KMS-11 (cell line): Measurements from ENCODE around the gene CFAP298.
"Not testable (repeated sequence)": the region's sequence is repeated elsewhere in the genome, so short reads cannot be mapped to it uniquely, and the experiment has no call there.

Experiments
- H2AFZ ChIP-seq: fragments of 200-600 bp; sonication (generic); 2 replicates; pipeline ENCODE4 v1.6.1; 2016; ENCODE audit warnings: antibody characterized with exemption, mixed run types, low read depth
- H3K27ac ChIP-seq: fragments of 200-600 bp; sonication (generic); 2 replicates; pipeline ENCODE4 v1.6.1; 2016; ENCODE audit warnings: mild to moderate bottlenecking, mixed run types
- H3K27me3 ChIP-seq: fragments of 200-600 bp; sonication (generic); 2 replicates; pipeline ENCODE4 v1.6.1; 2017; ENCODE audit warnings: mild to moderate bottlenecking, low read depth, mixed run types, moderate library complexity; ENCODE audit not compliant: insufficient read depth
- H3K36me3 ChIP-seq: fragments of 200-600 bp; sonication (generic); 2 replicates; pipeline ENCODE4 v1.6.1; 2017; ENCODE audit warnings: mild to moderate bottlenecking, mixed run types; ENCODE audit not compliant: insufficient read depth
- H3K4me1 ChIP-seq: fragments of 200-600 bp; sonication (generic); 2 replicates; pipeline ENCODE4 v1.6.1; 2016; ENCODE audit warnings: mild to moderate bottlenecking, low read depth, mixed run types; ENCODE audit not compliant: poor library complexity, severe bottlenecking
- H3K4me2 ChIP-seq: fragments of 200-600 bp; sonication (generic); 2 replicates; pipeline ENCODE4 v1.7.0; 2016; ENCODE audit warnings: mild to moderate bottlenecking, mixed run types
- H3K4me3 ChIP-seq: fragments of 200-600 bp; sonication (generic); IDR thresholded peaks from 2 replicates; pipeline ENCODE4 v1.6.1; 2017; ENCODE audit warnings: low read depth, low read length, mixed read lengths; ENCODE audit not compliant: insufficient read depth
- H3K79me2 ChIP-seq: fragments of 200-600 bp; sonication (generic); 2 replicates; pipeline ENCODE4 v1.6.1; 2016; ENCODE audit warnings: low read depth, mixed run types; ENCODE audit not compliant: insufficient read depth
- H3K9ac ChIP-seq: fragments of 200-600 bp; sonication (generic); 2 replicates; pipeline ENCODE4 v1.6.1; 2016; ENCODE audit warnings: mild to moderate bottlenecking, mixed run types
- H4K20me1 ChIP-seq: fragments of 200-600 bp; sonication (generic); 2 replicates; pipeline ENCODE4 v1.6.1; 2016; ENCODE audit warnings: mild to moderate bottlenecking, mixed run types; ENCODE audit not compliant: insufficient read depth
- TF ChIP-seq, protein P1 (sequence below): fragments of 200-600 bp; sonication (generic); conservative IDR thresholded peaks from 2 replicates; pipeline ENCODE4 v1.6.1; 2017; ENCODE audit warnings: low read depth, mild to moderate bottlenecking, antibody characterized with exemption, low read length, moderate library complexity, mixed read lengths

The CFAP298 gene

DNA sequence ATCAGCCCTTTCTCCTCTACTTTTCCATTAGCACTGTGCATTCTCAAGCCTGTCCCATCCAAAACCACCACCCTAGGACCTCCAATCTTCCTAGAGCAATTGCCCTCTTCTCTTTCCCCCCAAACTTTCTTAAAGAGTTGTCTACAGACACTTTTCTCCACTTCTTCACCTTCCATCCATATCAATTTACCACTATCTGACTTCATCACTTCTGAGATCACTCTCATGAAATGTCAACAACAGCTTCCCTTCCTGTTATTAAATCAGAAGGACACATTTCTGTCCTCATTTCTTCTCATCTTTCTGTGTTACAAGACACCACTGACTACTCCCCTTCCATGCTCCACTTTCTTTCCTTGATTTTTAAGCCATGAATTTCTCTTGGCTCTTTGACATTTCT lies 36.0 kb upstream of the CFAP298 start:
- Histone ChIP-seq H3K4me3 (no peak overlapping the region), H3K9ac (no peak overlapping the region), H3K4me2 (no peak overlapping the region), H3K79me2 (no peaks in the 10 kb centered on the region), H3K36me3 (no peaks in the 10 kb centered on the region; the same call in 1 of the 2 replicates), H2AFZ (no peak overlapping the region), H4K20me1 (no peaks in the 10 kb centered on the region), H3K4me1 (peaks cover 28% of the 10 kb centered on the region), H3K27ac (no peak overlapping the region), H3K27me3 (no peaks in the 10 kb centered on the region)
- TF ChIP-seq, protein P1, sequence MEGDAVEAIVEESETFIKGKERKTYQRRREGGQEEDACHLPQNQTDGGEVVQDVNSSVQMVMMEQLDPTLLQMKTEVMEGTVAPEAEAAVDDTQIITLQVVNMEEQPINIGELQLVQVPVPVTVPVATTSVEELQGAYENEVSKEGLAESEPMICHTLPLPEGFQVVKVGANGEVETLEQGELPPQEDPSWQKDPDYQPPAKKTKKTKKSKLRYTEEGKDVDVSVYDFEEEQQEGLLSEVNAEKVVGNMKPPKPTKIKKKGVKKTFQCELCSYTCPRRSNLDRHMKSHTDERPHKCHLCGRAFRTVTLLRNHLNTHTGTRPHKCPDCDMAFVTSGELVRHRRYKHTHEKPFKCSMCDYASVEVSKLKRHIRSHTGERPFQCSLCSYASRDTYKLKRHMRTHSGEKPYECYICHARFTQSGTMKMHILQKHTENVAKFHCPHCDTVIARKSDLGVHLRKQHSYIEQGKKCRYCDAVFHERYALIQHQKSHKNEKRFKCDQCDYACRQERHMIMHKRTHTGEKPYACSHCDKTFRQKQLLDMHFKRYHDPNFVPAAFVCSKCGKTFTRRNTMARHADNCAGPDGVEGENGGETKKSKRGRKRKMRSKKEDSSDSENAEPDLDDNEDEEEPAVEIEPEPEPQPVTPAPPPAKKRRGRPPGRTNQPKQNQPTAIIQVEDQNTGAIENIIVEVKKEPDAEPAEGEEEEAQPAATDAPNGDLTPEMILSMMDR, result no peak

DNA sequence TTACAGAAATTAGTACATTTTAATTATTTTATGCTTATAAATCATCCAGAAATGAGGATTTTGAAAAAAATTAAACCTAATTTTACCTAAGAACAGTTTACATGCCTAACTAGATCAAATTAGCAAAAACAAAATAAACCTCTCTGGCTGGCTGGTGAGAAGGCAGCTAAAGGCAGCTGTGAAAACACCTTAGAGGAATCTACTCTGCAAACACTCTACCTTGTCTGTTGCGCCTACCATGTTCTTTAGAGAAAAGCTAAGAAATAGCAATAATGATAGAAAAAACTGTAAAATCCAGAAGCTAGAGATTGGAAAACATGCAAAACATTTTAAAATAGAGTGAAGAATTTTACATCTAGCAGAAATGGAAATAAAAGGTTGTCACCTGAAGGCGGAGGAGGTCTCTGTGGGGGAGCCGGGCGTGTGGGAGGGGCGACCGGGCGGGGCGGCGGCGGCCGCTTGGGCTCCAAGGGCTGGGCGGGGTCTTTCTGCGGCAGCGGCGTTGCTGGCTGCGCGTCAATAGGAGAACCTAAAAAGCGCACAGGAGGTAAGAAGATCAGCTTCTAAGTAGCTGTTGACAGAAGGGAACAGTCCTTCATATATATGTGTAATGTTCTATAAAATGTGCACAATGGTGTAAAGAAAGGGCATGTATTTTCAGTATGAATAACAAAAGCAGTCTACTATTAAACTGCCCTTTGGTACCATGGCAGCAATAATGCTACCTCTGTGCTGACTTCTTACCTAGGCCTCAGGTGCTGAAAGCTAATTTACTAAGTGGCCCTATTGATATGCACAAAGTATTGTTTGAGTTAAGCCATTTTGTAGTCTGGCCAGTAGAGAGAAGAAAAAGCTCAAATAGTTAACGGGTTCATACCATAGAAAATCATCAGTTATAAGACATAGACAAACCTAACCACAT lies 33.3 kb upstream of the CFAP298 start:
- Histone ChIP-seq H2AFZ (no peak overlapping the region), H3K4me3 (no peak overlapping the region), H3K79me2 (no peaks in the 10 kb centered on the region), H3K36me3 (no peaks in the 10 kb centered on the region; the same call in 1 of the 2 replicates), H4K20me1 (no peaks in the 10 kb centered on the region), H3K27me3 (no peaks in the 10 kb centered on the region), H3K4me2 (no peak overlapping the region), H3K27ac (no peak overlapping the region), H3K9ac (no peak overlapping the region), H3K4me1 (peaks cover 18% of the 10 kb centered on the region)
- TF ChIP-seq, protein P1, result no peak

DNA sequence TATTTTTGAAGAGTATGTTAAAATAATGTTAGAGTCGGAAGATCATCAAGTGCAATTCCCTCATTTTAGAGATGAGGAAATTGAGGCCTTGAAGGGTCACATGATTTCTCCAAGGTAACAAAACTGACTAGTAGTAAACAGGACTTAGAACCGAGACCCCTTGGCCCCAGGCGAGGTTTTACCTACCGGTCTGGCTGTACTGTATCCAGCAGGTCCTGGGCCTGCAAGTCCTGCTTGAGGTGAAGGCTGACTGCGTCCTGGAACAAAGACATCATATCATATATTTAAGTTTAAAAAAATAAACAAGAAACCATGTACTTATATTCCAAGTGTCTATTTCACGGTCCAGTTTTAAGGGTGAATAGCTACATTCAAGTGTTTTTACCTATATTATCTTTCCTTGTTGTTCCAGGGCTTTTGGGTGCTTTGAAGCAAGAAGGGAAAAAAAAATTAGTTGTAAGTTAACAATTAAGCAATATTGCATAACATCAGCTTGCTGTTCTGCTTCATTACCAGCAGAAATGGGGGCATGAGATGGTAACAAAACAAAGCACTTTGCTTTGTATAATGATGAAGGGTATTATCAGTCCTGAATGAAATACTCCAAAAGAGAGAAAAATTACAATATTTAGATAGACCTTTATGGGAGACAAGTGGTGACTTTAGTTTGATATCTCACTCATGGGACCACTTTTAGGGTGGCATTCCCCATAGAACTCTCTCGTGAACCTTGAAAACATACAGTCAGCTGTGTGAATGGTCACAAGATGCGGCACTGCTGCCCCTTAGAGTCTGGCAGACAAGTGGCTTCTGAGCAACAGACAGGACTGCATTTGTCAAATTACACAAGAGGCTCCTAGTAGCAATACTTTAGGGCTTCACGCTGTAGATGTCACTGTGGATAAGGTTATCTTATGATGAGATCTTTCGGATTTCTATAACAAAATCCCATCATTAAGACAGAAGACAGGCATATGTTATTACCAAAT lies 29.8 kb upstream of the CFAP298 start:
- no peak overlapping the region for H3K4me3 ChIP-seq

DNA sequence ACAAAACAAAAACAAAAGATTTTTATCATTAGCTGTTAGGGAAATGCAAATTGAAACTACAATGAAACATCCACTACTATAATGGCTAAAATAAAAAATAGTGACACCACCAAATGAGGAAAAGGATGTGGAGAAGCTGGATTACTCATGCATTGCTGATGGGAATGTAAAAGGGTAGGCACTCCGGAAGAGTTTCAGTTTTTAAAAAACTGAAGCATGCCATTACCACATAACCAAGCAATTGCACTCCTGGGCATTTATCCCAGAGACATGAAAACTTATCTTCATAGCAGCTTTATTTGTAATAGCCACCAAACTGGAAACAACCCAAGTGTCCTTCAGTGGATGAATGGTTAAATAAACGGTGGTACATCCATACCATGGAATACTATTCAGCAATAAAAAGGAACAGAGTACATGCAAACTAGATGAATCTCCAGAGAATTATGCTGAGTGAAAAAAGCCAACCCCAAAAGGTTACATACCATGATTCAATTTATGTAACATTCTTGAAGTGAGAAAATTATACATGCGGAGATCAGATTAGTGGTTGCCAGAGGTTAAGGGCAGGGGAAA lies 14.5 kb upstream of the CFAP298 start:
- Histone ChIP-seq H2AFZ (no peak overlapping the region), H3K4me1 (peaks cover 43% of the 10 kb centered on the region), H3K9ac (no peak overlapping the region), H3K27ac (no peak overlapping the region), H3K27me3 (no peaks in the 10 kb centered on the region), H3K4me2 (no peak overlapping the region), H3K79me2 (no peaks in the 10 kb centered on the region), H3K4me3 (no peak overlapping the region), H3K36me3 (no peaks in the 10 kb centered on the region), H4K20me1 (no peaks in the 10 kb centered on the region)
- TF ChIP-seq, protein P1, result no peak

More for the DNA sequence above, 29.8 kb upstream of the CFAP298 start:
- H2AFZ ChIP-seq, result no peak overlapping the region
- no peak overlapping the region for H3K9ac ChIP-seq
- TF ChIP-seq, protein P1, result no peak
- H3K27me3 ChIP-seq, result no peaks in the 10 kb centered on the region
- no peaks in the 10 kb centered on the region for H4K20me1 ChIP-seq
- H3K27ac ChIP-seq, result no peak overlapping the region
- H3K4me1 ChIP-seq, result peaks cover 9% of the 10 kb centered on the region
- H3K4me2 ChIP-seq, result no peak overlapping the region
- H3K36me3 ChIP-seq, result no peaks in the 10 kb centered on the region; the same call in 1 of the 2 replicates
- H3K79me2 ChIP-seq, result no peaks in the 10 kb centered on the region

DNA sequence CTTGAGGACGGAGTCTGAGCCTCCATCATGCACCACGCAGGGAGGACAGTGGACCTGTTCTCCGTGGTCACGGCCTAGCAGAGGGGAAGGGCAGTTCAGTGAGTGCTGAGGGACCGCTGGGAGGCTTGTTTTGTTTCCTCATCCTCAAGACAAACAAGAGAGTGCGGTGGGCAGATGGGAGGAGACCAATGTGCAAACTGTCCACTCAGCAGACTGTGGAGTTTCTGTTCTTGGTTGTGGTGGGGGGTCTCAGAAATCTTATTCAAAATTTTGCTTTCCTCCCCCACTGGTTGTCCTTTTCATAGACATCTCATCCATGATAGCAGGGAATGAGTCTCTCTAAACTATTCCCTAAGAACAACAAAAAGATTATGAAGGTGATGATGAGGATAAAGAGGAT lies 6.0 kb upstream of the CFAP298 start:
- not testable (repeated sequence) for H3K27ac ChIP-seq, H3K79me2 ChIP-seq, H4K20me1 ChIP-seq, H3K9ac ChIP-seq, H3K4me2 ChIP-seq, H3K36me3 ChIP-seq, H2AFZ ChIP-seq, H3K4me3 ChIP-seq, H3K27me3 ChIP-seq
- H3K4me1 ChIP-seq, result peaks cover 39% of the 10 kb centered on the region
